Measurements from ENCODE around the gene CBLC. TPM values are rescaled to one million over a fixed set of nuclear protein-coding genes. Genes with fewer than 3 reads are reported as not detected.

Gene CBLC
- total and polyA plus RNA-seq, 2 of the 4 experiments (the other 2 are of a cell fraction) = not detected

- peak overlapping the region; percentile 93 for H2AK5ac ChIP-seq (ENCODE audit: low read depth, low read length)
- H3K27ac ChIP-seq (ENCODE audit: insufficient read depth, low read length) = peak overlapping the region; percentile 31
- ATAC-seq (ENCODE audit: low read depth) (no peak), DNase-seq (no peak)
- H3K9me1 ChIP-seq (ENCODE audit: insufficient read depth, low read length) = peaks cover 17% of the 10 kb centered on the region
- POLR2A ChIA-PET (ENCODE audit: unreplicated experiment) = interaction anchor here (0.6 kb wide), 1 partner anchor 12 kb away, joined by 3 read pairs; no protein-coding TSS in a partner anchor
- H2AFZ ChIP-seq (replicated peaks; ENCODE audit: low read length, poor library complexity) = peak overlapping the region; percentile 86
- peak overlapping the region; percentile 98 for H3K4ac ChIP-seq (ENCODE audit: low read depth, low read length)
- H3K9me3 ChIP-seq (ENCODE audit: control insufficient read depth, insufficient read depth, low read length) = no peaks in the 10 kb centered on the region
- intact Hi-C loops (cut with micrococcal nuclease) (no loop called here), dilution Hi-C loops (cut with HindIII; ENCODE audit: low sequenced_read_pairs, unreplicated experiment) (no loop called here), in situ Hi-C loops (cut with MboI; ENCODE audit: low sequenced_read_pairs) (no loop called here)
- WGBS, 2 experiments (ENCODE audit: extremely low coverage in 2 of 2, insufficient read length in 1 of 2) = no CpG with 5 or more reads among the region's 3 CpGs
- H3K18ac ChIP-seq (ENCODE audit: low read depth, low read length) = peak overlapping the region; percentile 88
- peak overlapping the region; percentile 96 for H2BK120ac ChIP-seq (ENCODE audit: low read depth, low read length)
- H4K5ac ChIP-seq (ENCODE audit: low read depth, low read length) = peak overlapping the region; percentile 79
- H4K20me1 ChIP-seq (ENCODE audit: insufficient read depth, low read length) = peaks cover 5% of the 10 kb centered on the region
- H2AK9ac ChIP-seq (replicated peaks; ENCODE audit: low read depth, low read length, poor library complexity) = peak overlapping the region; percentile 92
- H3K4me1 ChIP-seq (ENCODE audit: control insufficient read depth, insufficient read depth, low read length) = peaks cover 30% of the 10 kb centered on the region
- H3K4me3 ChIP-seq (ENCODE audit: insufficient read depth, low read depth, low read length) = no peak overlapping the region
- CTCF ChIA-PET = interaction anchor here (1.1 to 1.4 kb wide), 3 partner anchors 8 to 21 kb away, joined by 3 to 7 read pairs (median 4); no protein-coding TSS in a partner anchor
- H2BK20ac ChIP-seq (ENCODE audit: low read depth, low read length) = peak overlapping the region; percentile 96
- H2BK15ac ChIP-seq (ENCODE audit: low read depth, low read length) = peak overlapping the region; percentile 87; the same call in 2 of the 3 replicates
- H3K36me3 ChIP-seq (ENCODE audit: control insufficient read depth, insufficient read depth, low read length) = peaks cover 2% of the 10 kb centered on the region; the same call in 1 of the 2 replicates
- no peak overlapping the region for H3K56ac ChIP-seq (ENCODE audit: extremely low read depth, insufficient read depth, low read length)
- peak overlapping the region; percentile 51 for H2BK5ac ChIP-seq (ENCODE audit: low read depth, low read length, poor library complexity, severe bottlenecking)
- peak overlapping the region; percentile 41; the same call in 1 of the 2 replicates for H3K9ac ChIP-seq (ENCODE audit: low read depth, low read length)
- H3K27me3 ChIP-seq (ENCODE audit: control insufficient read depth, insufficient read depth, low read length) = no peaks in the 10 kb centered on the region
- TF ChIP-seq POLR2A (IDR thresholded peaks at IDR 0.05; ENCODE audit: low read depth, low read length) = no peak
- TF ChIP-seq FOS (IDR thresholded peaks at IDR 0.05; ENCODE audit: low read depth, low read length) = no peak
- no peak for TF ChIP-seq RFX5 (IDR thresholded peaks at IDR 0.05; ENCODE audit: low read depth, low read length)
- TF ChIP-seq SMC3 (IDR thresholded peaks at IDR 0.05; ENCODE audit: low read depth, low read length) = no peak
- TF ChIP-seq, protein P1, sequence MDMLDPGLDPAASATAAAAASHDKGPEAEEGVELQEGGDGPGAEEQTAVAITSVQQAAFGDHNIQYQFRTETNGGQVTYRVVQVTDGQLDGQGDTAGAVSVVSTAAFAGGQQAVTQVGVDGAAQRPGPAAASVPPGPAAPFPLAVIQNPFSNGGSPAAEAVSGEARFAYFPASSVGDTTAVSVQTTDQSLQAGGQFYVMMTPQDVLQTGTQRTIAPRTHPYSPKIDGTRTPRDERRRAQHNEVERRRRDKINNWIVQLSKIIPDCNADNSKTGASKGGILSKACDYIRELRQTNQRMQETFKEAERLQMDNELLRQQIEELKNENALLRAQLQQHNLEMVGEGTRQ (IDR thresholded peaks at IDR 0.05; ENCODE audit: low read depth, low read length) = no peak
- no peak for TF ChIP-seq RAD21 (IDR thresholded peaks at IDR 0.05; ENCODE audit: low read length)
- no peak for TF ChIP-seq MXI1 (IDR thresholded peaks at IDR 0.05; ENCODE audit: borderline replicate concordance, low read depth, low read length)
- no peak for TF ChIP-seq MAZ (IDR thresholded peaks at IDR 0.05; ENCODE audit: borderline replicate concordance, low read depth, low read length)
- no peak for TF ChIP-seq RCOR1 (IDR thresholded peaks at IDR 0.05; ENCODE audit: insufficient replicate concordance, low read length)
- TF ChIP-seq CEBPB (IDR thresholded peaks at IDR 0.05; ENCODE audit: low read depth, low read length) = no peak
- no peak for TF ChIP-seq NFE2L2 (IDR thresholded peaks at IDR 0.05; ENCODE audit: low read depth, low read length)
- no peak for TF ChIP-seq ELK1 (IDR thresholded peaks at IDR 0.05; ENCODE audit: borderline replicate concordance, low read depth, low read length)
- no peak for TF ChIP-seq BHLHE40 (IDR thresholded peaks at IDR 0.05; ENCODE audit: low read depth, low read length)
- no TSS peak for BruUV-seq (replicated peaks)
- H4K91ac ChIP-seq (ENCODE audit: insufficient read depth, low read depth, low read length) = peak overlapping the region; percentile 91
- H3K4me2 ChIP-seq (ENCODE audit: low read depth, low read length) = no peak overlapping the region; the same call in 1 of the 2 replicates
- peak overlapping the region; percentile 88 for H3K23ac ChIP-seq (ENCODE audit: low read depth, low read length)
- peak overlapping the region; percentile 55 to 71 for H4K8ac ChIP-seq (ENCODE audit: low read depth in 2 of 2, low read length in 2 of 2)
- peak overlapping the region; percentile 85 for H3K14ac ChIP-seq (replicated peaks; ENCODE audit: low read depth, low read length)
- H3K79me1 ChIP-seq (ENCODE audit: low read depth in 1 of 2, low read length in 2 of 2) = peaks cover 4 to 29% of the 10 kb centered on the region in 2 experiments; a peak in 3 of 4 replicates
Observed at GRCh38 chr19:44744871-44745332, 32.8 kb upstream of the CBLC start.

All from IMR-90 (cell line).